ENCODE measurements around the gene TBKBP1. TPM values are rescaled to one million over a fixed set of nuclear protein-coding genes. Genes with fewer than 3 reads are reported as not detected.

The TBKBP1 gene
- total RNA-seq, 2 donors from 2014 or later: 1.3 to 2.9 TPM

GRCh38 chr17:47733047-47733673, 39.2 kb downstream of the TBKBP1 start, which contains the start of gene TBX21:
Gene TBX21 (plus strand): TSS chr17:47733236. CDS start chr17:47733455, 219 bp downstream.
- H3K27me3 ChIP-seq: peaks cover 25% of the 10 kb centered on the region
- H3K4me1 ChIP-seq: peaks cover 3% of the 10 kb centered on the region
- no peaks in the 10 kb centered on the region for H3K9me3 ChIP-seq
- H3K27ac ChIP-seq: peak within 1 kb of the TSS; percentile 9
- intact Hi-C loops (cut with DNase I): no loop called here
- peak within 1 kb of the TSS; percentile 47 for H3K4me3 ChIP-seq
- TF ChIP-seq CTCF (IDR thresholded peaks at IDR 0.05): no peak
- peak within 1 kb of the TSS in 1 of 2 donors; percentile 39 for H3K9ac ChIP-seq (ENCODE audit: low read depth in 2 of 2, low read length in 2 of 2)
- no peaks in the 10 kb centered on the region for H3K36me3 ChIP-seq
- peak; percentile 59 for DNase-seq

GRCh38 chr17:47733674-47734410, 39.9 kb downstream of the TBKBP1 start:
- no peak for TF ChIP-seq CTCF (IDR thresholded peaks at IDR 0.05)
- Histone ChIP-seq H3K27me3 (peaks cover 25% of the 10 kb centered on the region), H3K4me1 (peaks cover 3% of the 10 kb centered on the region), H3K4me3 (peak overlapping the region; percentile 47), H3K36me3 (no peaks in the 10 kb centered on the region), H3K9me3 (no peaks in the 10 kb centered on the region), H3K27ac (peak overlapping the region; percentile 9), H3K9ac (ENCODE audit: low read depth in 2 of 2, low read length in 2 of 2) (peak overlapping the region in 1 of 2 donors; percentile 39)
- intact Hi-C loops (cut with DNase I): no loop called here
- DNase-seq: no peak

GRCh38 chr17:47735139-47735464, 41.1 kb downstream of the TBKBP1 start:
- H3K9me3 ChIP-seq: no peaks in the 10 kb centered on the region
- H3K4me1 ChIP-seq: peaks cover 3% of the 10 kb centered on the region
- no peak overlapping the region for H3K27ac ChIP-seq
- H3K27me3 ChIP-seq: peaks cover 25% of the 10 kb centered on the region
- H3K9ac ChIP-seq (ENCODE audit: low read depth in 2 of 2, low read length in 2 of 2): no peak overlapping the region
- intact Hi-C loops (cut with DNase I): no loop called here
- DNase-seq: no peak
- no peaks in the 10 kb centered on the region for H3K36me3 ChIP-seq
- TF ChIP-seq CTCF (IDR thresholded peaks at IDR 0.05): no peak
- H3K4me3 ChIP-seq: peak overlapping the region; percentile 2

GRCh38 chr17:47735536-47736011, 41.6 kb downstream of the TBKBP1 start:
- no peaks in the 10 kb centered on the region for H3K36me3 ChIP-seq
- intact Hi-C loops (cut with DNase I): no loop called here
- no peaks in the 10 kb centered on the region for H3K9me3 ChIP-seq
- no peak overlapping the region for H3K9ac ChIP-seq (ENCODE audit: low read depth in 2 of 2, low read length in 2 of 2)
- no peak overlapping the region for H3K27ac ChIP-seq
- H3K27me3 ChIP-seq: peaks cover 25% of the 10 kb centered on the region
- no peak for DNase-seq
- H3K4me1 ChIP-seq: peaks cover 3% of the 10 kb centered on the region
- TF ChIP-seq CTCF (IDR thresholded peaks at IDR 0.05): no peak
- H3K4me3 ChIP-seq: peak overlapping the region; percentile 2

- peaks cover 3% of the 10 kb centered on the region for H3K4me1 ChIP-seq
- intact Hi-C loops (cut with DNase I): no loop called here
- no peak overlapping the region for H3K27ac ChIP-seq
- no peak overlapping the region for H3K4me3 ChIP-seq
- TF ChIP-seq CTCF (IDR thresholded peaks at IDR 0.05): no peak
- no peak overlapping the region for H3K9ac ChIP-seq (ENCODE audit: low read depth in 2 of 2, low read length in 2 of 2)
- H3K36me3 ChIP-seq: no peaks in the 10 kb centered on the region
- H3K27me3 ChIP-seq: peaks cover 21% of the 10 kb centered on the region
- no peaks in the 10 kb centered on the region for H3K9me3 ChIP-seq
- DNase-seq: no peak
Measured at GRCh38 chr17:47736501-47737495, 42.8 kb downstream of the TBKBP1 start.
